Measurements from ENCODE around the gene ISLR2. TPM values are rescaled to one million over a fixed set of nuclear protein-coding genes. Genes with fewer than 3 reads are reported as not detected.

ISLR2 gene
- total RNA-seq, 1 experiment from 2014 or later, result 0.05 TPM

- TF ChIP-seq, protein P1, sequence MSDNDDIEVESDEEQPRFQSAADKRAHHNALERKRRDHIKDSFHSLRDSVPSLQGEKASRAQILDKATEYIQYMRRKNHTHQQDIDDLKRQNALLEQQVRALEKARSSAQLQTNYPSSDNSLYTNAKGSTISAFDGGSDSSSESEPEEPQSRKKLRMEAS (IDR thresholded peaks at IDR 0.05), result no peak
- no peak for TF ChIP-seq TCF7L2 (IDR thresholded peaks at IDR 0.05; ENCODE audit: borderline replicate concordance, extremely low read depth, insufficient read depth, insufficient read length)
- TF ChIP-seq, protein P2, sequence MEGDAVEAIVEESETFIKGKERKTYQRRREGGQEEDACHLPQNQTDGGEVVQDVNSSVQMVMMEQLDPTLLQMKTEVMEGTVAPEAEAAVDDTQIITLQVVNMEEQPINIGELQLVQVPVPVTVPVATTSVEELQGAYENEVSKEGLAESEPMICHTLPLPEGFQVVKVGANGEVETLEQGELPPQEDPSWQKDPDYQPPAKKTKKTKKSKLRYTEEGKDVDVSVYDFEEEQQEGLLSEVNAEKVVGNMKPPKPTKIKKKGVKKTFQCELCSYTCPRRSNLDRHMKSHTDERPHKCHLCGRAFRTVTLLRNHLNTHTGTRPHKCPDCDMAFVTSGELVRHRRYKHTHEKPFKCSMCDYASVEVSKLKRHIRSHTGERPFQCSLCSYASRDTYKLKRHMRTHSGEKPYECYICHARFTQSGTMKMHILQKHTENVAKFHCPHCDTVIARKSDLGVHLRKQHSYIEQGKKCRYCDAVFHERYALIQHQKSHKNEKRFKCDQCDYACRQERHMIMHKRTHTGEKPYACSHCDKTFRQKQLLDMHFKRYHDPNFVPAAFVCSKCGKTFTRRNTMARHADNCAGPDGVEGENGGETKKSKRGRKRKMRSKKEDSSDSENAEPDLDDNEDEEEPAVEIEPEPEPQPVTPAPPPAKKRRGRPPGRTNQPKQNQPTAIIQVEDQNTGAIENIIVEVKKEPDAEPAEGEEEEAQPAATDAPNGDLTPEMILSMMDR (IDR thresholded peaks at IDR 0.05 in 2 of 3, conservative IDR thresholded peaks at IDR 0.05 in 1 of 3; ENCODE audit: borderline replicate concordance in 1 of 3, insufficient read depth in 1 of 3, low read depth in 2 of 3, low read length in 2 of 3), result no peak
- TF ChIP-seq CEBPB (IDR thresholded peaks at IDR 0.05; ENCODE audit: low read depth), result no peak
- no peak for TF ChIP-seq ATF3 (IDR thresholded peaks at IDR 0.05)
- TF ChIP-seq ZBTB33 (IDR thresholded peaks at IDR 0.05; ENCODE audit: extremely low read depth, insufficient replicate concordance, low read length), result no peak
- TF ChIP-seq YY1 (IDR thresholded peaks at IDR 0.05; ENCODE audit: extremely low read depth, insufficient replicate concordance, low read depth, low read length), result no peak
- no peak for TF ChIP-seq EZH2 (IDR thresholded peaks at IDR 0.05)
- no peak for TF ChIP-seq SRF (IDR thresholded peaks at IDR 0.05; ENCODE audit: low read depth)
- TF ChIP-seq ZFX (IDR thresholded peaks at IDR 0.05), result no peak
- no peak for TF ChIP-seq SIN3A (IDR thresholded peaks at IDR 0.05; ENCODE audit: low read depth)
- no peak for TF ChIP-seq ELF1 (IDR thresholded peaks at IDR 0.05; ENCODE audit: borderline replicate concordance, low read depth)
- TF ChIP-seq SP1 (IDR thresholded peaks at IDR 0.05; ENCODE audit: low read depth), result no peak
- no peaks in the 10 kb centered on the region for H3K4me1 ChIP-seq (ENCODE audit: control insufficient read depth in 1 of 2, insufficient read depth in 2 of 2, low read length in 2 of 2)
- POLR2A ChIA-PET, result no interaction called here
- intact Hi-C loops (cut with micrococcal nuclease), result no loop called here
- H3K79me2 ChIP-seq (ENCODE audit: insufficient read depth, low read length), result no peaks in the 10 kb centered on the region
- no peaks in the 10 kb centered on the region for H3K27me3 ChIP-seq (ENCODE audit: insufficient read depth, low read length)
- no peak overlapping the region for H3K9ac ChIP-seq (ENCODE audit: low read length)
- ATAC-seq, result no peak
- RAD21 ChIA-PET (ENCODE audit: low non-redundant PET in 1 of 2, low total read pairs in 2 of 2, uncharacterized antibody in 2 of 2, unreplicated experiment in 2 of 2), result no interaction called here
- H3K9me2 ChIP-seq (ENCODE audit: insufficient read depth), result no peaks in the 10 kb centered on the region
- no peak overlapping the region for H3K27ac ChIP-seq (ENCODE audit: low read depth, low read length)
- CTCF ChIA-PET, result no interaction called here
- no peaks in the 10 kb centered on the region for H4K20me1 ChIP-seq (ENCODE audit: insufficient read depth)
- no peak overlapping the region for H3K4me3 ChIP-seq (replicated peaks in 1 of 2; ENCODE audit: low read depth in 1 of 2, low read length in 2 of 2)
- H3K9me3 ChIP-seq (ENCODE audit: control insufficient read depth in 1 of 2, insufficient read depth in 1 of 2, low read depth in 1 of 2, low read length in 2 of 2), result no peaks in the 10 kb centered on the region
- H3K4me2 ChIP-seq (ENCODE audit: low read length), result no peak overlapping the region
- no peak overlapping the region for H2AFZ ChIP-seq (ENCODE audit: low read depth, low read length, poor library complexity, severe bottlenecking)
- BruUV-seq (replicated peaks), result no TSS peak
- DNase-seq (ENCODE audit: low read depth, low spot score), result no peak
- no peaks in the 10 kb centered on the region for H3K36me3 ChIP-seq (ENCODE audit: control insufficient read depth in 1 of 2, insufficient read depth in 2 of 2, low read length in 2 of 2)
These were observed 40.6 kb downstream of the ISLR2 start for GRCh38 chr15:74170875-74171578.
